ENCODE measurements around the gene DHX58.

Gene DHX58

DNA sequence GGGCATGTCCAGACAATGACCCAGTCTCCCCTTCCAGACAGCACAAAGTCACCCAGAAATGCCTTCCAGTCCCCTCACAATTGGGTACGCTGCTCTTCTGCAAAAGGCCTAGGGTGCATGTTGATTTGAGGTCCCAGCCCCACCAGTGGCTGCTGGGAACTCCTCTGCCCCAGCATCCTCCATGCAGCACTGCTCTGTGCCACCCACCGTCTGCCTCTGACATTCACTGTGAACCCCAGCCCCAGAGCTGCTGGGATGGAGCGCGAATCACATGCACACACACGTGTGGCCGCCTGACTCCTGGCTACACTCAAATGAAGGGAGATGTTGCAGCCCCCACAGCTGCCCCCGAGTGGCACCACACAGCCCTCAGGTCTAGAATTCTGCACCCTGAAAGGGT lies 60.9 kb downstream of the DHX58 start:
- no peak for DNase-seq
